Thyroid gland (tissue), 4 donors: ENCODE results near the gene EPHA1.

Experiments
- CTCF ChIP-seq, 6 experiments: fragments of 200-600 bp in 3 of 6; fragments of 450-650 bp in 3 of 6; sonication (generic) in 3 of 6; IDR thresholded peaks; one replicate each; pipeline ENCODE4 v1.5.1; 2016 to 2019; ENCODE audit warnings: antibody characterized with exemption in 6 of 6, mild to moderate bottlenecking in 2 of 6, inconsistent platforms in 1 of 6, moderate library complexity in 1 of 6
- POLR2A ChIP-seq, 2 donors: fragments of 450-650 bp; IDR thresholded peaks; one replicate each; pipeline ENCODE4 v1.6.1; 2017; ENCODE audit warnings: antibody characterized with exemption in 2 of 2, mild to moderate bottlenecking in 2 of 2, moderate library complexity in 1 of 2

GRCh38 chr7:143433759-143434158 lies 25.1 kb upstream of the EPHA1 start:
- TF ChIP-seq POLR2A (IDR thresholded peaks at IDR 0.05), result no peak
- TF ChIP-seq CTCF (IDR thresholded peaks at IDR 0.05), result no peak
